ENCODE data around the gene ANKZF1. TPM values are rescaled to one million over a fixed set of nuclear protein-coding genes. Genes with fewer than 3 reads are reported as not detected.
A peak's percentile ranks its signal among the peaks of the same experiment; 100 is the strongest.

The ANKZF1 gene
- total and polyA plus RNA-seq, 3 donors from 2014 or later, result 27.9 to 56.4 (median 50.9) TPM

- intact Hi-C loops (cut with DNase I; ENCODE audit: low total_unique reads), result no loop called here
- Histone ChIP-seq H3K36me3 (ENCODE audit: low read depth, missing control alignments) (no peaks in the 10 kb centered on the region), H3K9me3 (no peaks in the 10 kb centered on the region), H3K27me3 (no peaks in the 10 kb centered on the region), H3K4me1 (peaks cover 16% of the 10 kb centered on the region), H3K27ac (peak overlapping the region; percentile 95 to 97), H3K4me3 (peak overlapping the region; percentile 85 to 87)
- no peak for DNase-seq
- WGBS, 2 donors, result 36 to 37% methylated on average over 6 to 7 of the region's 7 CpGs
- TF ChIP-seq CTCF (IDR thresholded peaks at IDR 0.05) (no peak), POLR2A (IDR thresholded peaks at IDR 0.05) (no peak)
These were observed 1.3 kb upstream of the ANKZF1 start for GRCh38 chr2:219228041-219228910.

- TF ChIP-seq POLR2A (IDR thresholded peaks at IDR 0.05) (no peak), CTCF (IDR thresholded peaks at IDR 0.05) (no peak)
- H3K27me3 ChIP-seq, result no peaks in the 10 kb centered on the region
- peak overlapping the region; percentile 85 to 87 for H3K4me3 ChIP-seq
- 0 to 2% methylated on average over 1 to 15 of the region's 19 CpGs for WGBS, 2 donors
- peak overlapping the region; percentile 95 to 97 for H3K27ac ChIP-seq
- intact Hi-C loops (cut with DNase I; ENCODE audit: low total_unique reads), result no loop called here
- no peak for DNase-seq
- H3K9me3 ChIP-seq, result no peaks in the 10 kb centered on the region
- H3K4me1 ChIP-seq, result peaks cover 16% of the 10 kb centered on the region
- H3K36me3 ChIP-seq (ENCODE audit: low read depth, missing control alignments), result no peaks in the 10 kb centered on the region
These were observed 698 bp upstream of the ANKZF1 start for GRCh38 chr2:219228911-219229304.

GRCh38 chr2:219230059-219230540 is 494 bp downstream of the ANKZF1 start:
- intact Hi-C loops (cut with DNase I; ENCODE audit: low total_unique reads), result no loop called here
- TF ChIP-seq POLR2A (IDR thresholded peaks at IDR 0.05), result no peak
- TF ChIP-seq CTCF (IDR thresholded peaks at IDR 0.05), result no peak
- DNase-seq, result peak; percentile 60
- Histone ChIP-seq H3K27ac (peak overlapping the region; percentile 95 to 97), H3K4me1 (peaks cover 16% of the 10 kb centered on the region), H3K36me3 (ENCODE audit: low read depth, missing control alignments) (no peaks in the 10 kb centered on the region), H3K27me3 (no peaks in the 10 kb centered on the region), H3K9me3 (no peaks in the 10 kb centered on the region), H3K4me3 (peak overlapping the region; percentile 85 to 87)
- WGBS, 2 donors, result 0% methylated on average over 11 to 24 of the region's 24 CpGs

GRCh38 chr2:219234331-219234730 is 4.7 kb downstream of the ANKZF1 start:
- H3K9me3 ChIP-seq, result no peaks in the 10 kb centered on the region
- 86 to 89% methylated on average over 3 of the region's 3 CpGs for WGBS, 2 donors
- peaks cover 6% of the 10 kb centered on the region for H3K4me1 ChIP-seq
- no peak for TF ChIP-seq POLR2A (IDR thresholded peaks at IDR 0.05)
- no peak for TF ChIP-seq CTCF (IDR thresholded peaks at IDR 0.05)
- no peak overlapping the region for H3K27ac ChIP-seq
- no peaks in the 10 kb centered on the region for H3K36me3 ChIP-seq (ENCODE audit: low read depth, missing control alignments)
- H3K27me3 ChIP-seq, result no peaks in the 10 kb centered on the region
- intact Hi-C loops (cut with DNase I; ENCODE audit: low total_unique reads), result no loop called here
- no peak for DNase-seq
- H3K4me3 ChIP-seq, result no peak overlapping the region
